ENCODE data around the gene PARS2. TPM values are rescaled to one million over a fixed set of nuclear protein-coding genes. Genes with fewer than 3 reads are reported as not detected.

Gene PARS2
- total and polyA plus RNA-seq, 2 experiments from 2014 or later: 11.9 to 17.7 TPM

DNA sequence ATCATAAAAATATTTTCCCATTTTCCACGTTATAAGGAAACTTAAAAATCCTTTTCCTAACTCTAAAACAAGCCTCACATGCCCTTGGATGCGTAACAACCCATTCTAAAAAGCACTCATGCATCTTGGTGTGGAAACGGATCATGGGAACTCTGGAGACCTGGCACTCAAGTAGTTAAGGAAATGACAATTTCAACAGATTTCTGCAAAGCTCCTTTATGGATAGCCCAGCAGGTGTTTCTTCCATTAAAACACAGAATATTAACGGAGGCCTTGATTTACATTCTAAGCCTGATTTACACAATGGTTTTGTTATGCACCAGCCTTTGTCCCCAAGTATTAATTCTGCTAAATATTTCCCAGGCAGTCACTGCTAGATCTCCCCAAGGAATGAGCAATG is 12.9 kb downstream of the PARS2 start:
- no peak for TF ChIP-seq CTCF (IDR thresholded peaks at IDR 0.05; ENCODE audit: low read depth, low read length)
- H3K27me3 ChIP-seq: peaks cover 8% of the 10 kb centered on the region
- DNase-seq (ENCODE audit: low read depth in 1 of 2, low spot score in 1 of 2): no peak

DNA sequence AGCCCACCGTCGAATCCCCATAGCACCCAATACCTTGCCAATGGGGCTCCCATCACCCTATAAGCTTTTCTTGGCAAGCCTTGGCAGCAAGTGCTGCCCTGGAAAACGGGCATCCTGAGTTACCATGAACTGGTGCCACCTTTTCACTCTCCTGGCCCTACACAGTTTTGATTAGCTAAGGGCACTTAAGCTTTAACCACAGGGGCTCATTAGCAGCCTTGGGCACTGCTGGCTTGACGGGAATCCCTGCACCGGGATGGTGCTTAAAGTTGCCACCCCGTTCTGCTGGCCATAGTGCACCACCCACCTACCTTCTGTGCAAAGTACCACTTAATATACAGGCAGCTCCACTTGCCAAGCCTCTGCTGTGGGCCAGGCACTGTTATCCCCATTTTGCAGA is 13.7 kb downstream of the PARS2 start:
- Histone ChIP-seq H3K4me3 (no peak overlapping the region), H3K4me1 (ENCODE audit: low read depth) (peaks cover 10% of the 10 kb centered on the region), H3K36me3 (no peaks in the 10 kb centered on the region), H3K9me3 (ENCODE audit: low read depth) (no peaks in the 10 kb centered on the region), H3K27me3 (peaks cover 8% of the 10 kb centered on the region), H3K27ac (no peak overlapping the region)
- no peak for TF ChIP-seq CTCF (IDR thresholded peaks at IDR 0.05; ENCODE audit: low read depth, low read length)
- DNase-seq (ENCODE audit: low read depth in 1 of 2, low spot score in 1 of 2): no peak

More for the DNA sequence above, 12.9 kb downstream of the PARS2 start:
- Histone ChIP-seq H3K4me1 (ENCODE audit: low read depth) (peaks cover 10% of the 10 kb centered on the region), H3K9me3 (ENCODE audit: low read depth) (no peaks in the 10 kb centered on the region), H3K4me3 (no peak overlapping the region), H3K36me3 (no peaks in the 10 kb centered on the region), H3K27ac (no peak overlapping the region)

DNA sequence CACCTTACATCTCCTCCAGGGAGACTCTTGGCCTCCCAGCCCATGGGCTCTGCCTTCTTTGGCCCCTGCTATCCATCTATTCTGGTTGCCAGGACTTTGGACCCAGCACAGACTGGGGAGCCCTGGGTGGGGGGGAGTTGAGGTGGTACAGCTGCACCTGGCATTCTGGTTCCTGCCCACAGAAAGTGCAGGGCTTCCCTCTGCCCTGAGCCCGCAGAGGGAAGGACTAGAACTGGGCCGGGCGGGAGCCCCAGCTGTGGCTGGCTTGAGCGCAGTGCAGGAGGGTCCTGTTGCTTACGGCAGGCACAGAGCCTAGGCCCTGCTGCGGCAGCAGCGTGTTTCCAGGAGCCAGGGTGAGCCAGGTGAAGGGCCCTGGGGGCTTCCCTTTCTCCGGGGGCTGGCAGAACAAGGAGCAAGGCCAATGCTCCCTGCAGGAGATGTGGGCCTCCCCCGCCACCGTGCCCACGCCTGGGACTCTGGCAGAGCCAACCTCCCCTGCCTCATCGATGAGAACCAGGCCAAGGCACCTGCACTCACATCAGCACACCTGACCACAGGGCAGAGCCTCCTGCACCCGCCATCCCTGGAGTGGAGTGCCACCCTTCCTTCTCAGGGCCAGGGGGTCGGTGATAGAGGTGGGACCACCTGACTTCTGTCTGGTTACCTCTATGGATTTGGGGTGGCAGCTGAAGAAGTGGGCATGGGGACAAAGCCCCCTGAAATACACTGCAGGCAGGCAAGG is 16.1 kb downstream of the PARS2 start:
- no peaks in the 10 kb centered on the region for H3K36me3 ChIP-seq
- H3K27ac ChIP-seq: no peak overlapping the region
- H3K9me3 ChIP-seq (ENCODE audit: low read depth): no peaks in the 10 kb centered on the region
- no peak for TF ChIP-seq CTCF (IDR thresholded peaks at IDR 0.05; ENCODE audit: low read depth, low read length)
- peaks cover 10% of the 10 kb centered on the region for H3K4me1 ChIP-seq (ENCODE audit: low read depth)
- H3K4me3 ChIP-seq: no peak overlapping the region
- no peak for DNase-seq (ENCODE audit: low read depth in 1 of 2, low spot score in 1 of 2)
- H3K27me3 ChIP-seq: peaks cover 8% of the 10 kb centered on the region

- peaks cover 8% of the 10 kb centered on the region for H3K27me3 ChIP-seq
- peaks cover 16% of the 10 kb centered on the region for H3K36me3 ChIP-seq
- no peak for TF ChIP-seq CTCF (IDR thresholded peaks at IDR 0.05; ENCODE audit: low read depth, low read length)
- H3K4me1 ChIP-seq (ENCODE audit: low read depth): no peaks in the 10 kb centered on the region
- no peak overlapping the region for H3K27ac ChIP-seq
- no peaks in the 10 kb centered on the region for H3K9me3 ChIP-seq (ENCODE audit: low read depth)
- H3K4me3 ChIP-seq: no peak overlapping the region
- no peak for DNase-seq (ENCODE audit: low read depth in 1 of 2, low spot score in 1 of 2)
Measured at GRCh38 chr1:54745864-54746263, 18.5 kb downstream of the PARS2 start.

GRCh38 chr1:54745274-54745673 is 19.0 kb downstream of the PARS2 start:
- H3K4me1 ChIP-seq (ENCODE audit: low read depth): no peaks in the 10 kb centered on the region
- peaks cover 16% of the 10 kb centered on the region for H3K36me3 ChIP-seq
- H3K27ac ChIP-seq: no peak overlapping the region
- no peak for TF ChIP-seq CTCF (IDR thresholded peaks at IDR 0.05; ENCODE audit: low read depth, low read length)
- no peak for DNase-seq (ENCODE audit: low read depth in 1 of 2, low spot score in 1 of 2)
- no peaks in the 10 kb centered on the region for H3K9me3 ChIP-seq (ENCODE audit: low read depth)
- H3K27me3 ChIP-seq: peaks cover 8% of the 10 kb centered on the region
- H3K4me3 ChIP-seq: no peak overlapping the region

Measured in cardiac muscle cell (in vitro differentiated cells and primary cell).